IMR-90 (cell line): ENCODE results near the gene POLR2M. TPM values are rescaled to one million over a fixed set of nuclear protein-coding genes. Genes with fewer than 3 reads are reported as not detected.

ENCODE experiments used
- ATAC-seq: fragments of 200-7000 bp; cut with Tn5 transposase; 2 replicates; pipeline ENCODE4 v1.9.1; 2020; ENCODE audit warnings: low read depth, mild to moderate bottlenecking, moderate library complexity
- BruUV-seq: library from RNA; stranded (reverse); fragments of 400-500 nt; replicated peaks from 2 replicates; lab custom pipeline; 2021; lab: Mats Ljungman, UMichigan
- CTCF ChIA-PET: fragments of 300-600 bp; formaldehyde crosslinking; extraction: SDS; loops from one replicate; lab custom pipeline; 2021; ENCODE audit warnings: antibody characterized with exemption; lab: Yijun Ruan, JAX
- POLR2A ChIA-PET: fragments of 300-600 bp; sonication (Branson Sonifier 250); formaldehyde crosslinking; loops from one replicate; lab custom pipeline; 2022; ENCODE audit warnings: antibody characterized with exemption; ENCODE audit not compliant: unreplicated experiment; lab: Charles Lee
- DNase-seq: peaks from one replicate; pipeline ENCODE4 v3.0.0; 2013
- H2AFZ ChIP-seq: replicated peaks from 2 replicates; pipeline ENCODE3; 2013; ENCODE audit warnings: low read length, mild to moderate bottlenecking; ENCODE audit not compliant: poor library complexity
- H2AK5ac ChIP-seq: 2 replicates; pipeline ENCODE4 v1.6.1; 2013; ENCODE audit warnings: low read depth, low read length, inconsistent platforms
- H2AK9ac ChIP-seq: replicated peaks from 2 replicates; pipeline ENCODE3; 2013; ENCODE audit warnings: mild to moderate bottlenecking, low read depth, low read length, moderate library complexity; ENCODE audit not compliant: poor library complexity
- H2BK120ac ChIP-seq: 2 replicates; pipeline ENCODE4 v1.6.1; 2013; ENCODE audit warnings: low read depth, low read length, inconsistent platforms
- H2BK15ac ChIP-seq: 3 replicates; pipeline ENCODE4 v1.6.1; 2013; ENCODE audit warnings: low read depth, low read length, inconsistent platforms
- H2BK20ac ChIP-seq: 2 replicates; pipeline ENCODE4 v1.6.1; 2013; ENCODE audit warnings: low read depth, mild to moderate bottlenecking, inconsistent platforms, low read length, moderate library complexity
- H2BK5ac ChIP-seq: 2 replicates; pipeline ENCODE4 v1.6.1; 2013; ENCODE audit warnings: mild to moderate bottlenecking, low read depth, low read length, inconsistent platforms; ENCODE audit not compliant: poor library complexity, severe bottlenecking
- H3K14ac ChIP-seq: replicated peaks from 2 replicates; pipeline ENCODE4 v1.6.1; 2013; ENCODE audit warnings: low read depth, low read length, inconsistent platforms
- H3K18ac ChIP-seq: 2 replicates; pipeline ENCODE4 v1.6.1; 2013; ENCODE audit warnings: low read depth, low read length, control low read depth
- H3K23ac ChIP-seq: 2 replicates; pipeline ENCODE4 v1.6.1; 2013; ENCODE audit warnings: low read depth, low read length, inconsistent platforms
- H3K27ac ChIP-seq: 2 replicates; pipeline ENCODE4 v1.5.1; 2013; ENCODE audit warnings: mild to moderate bottlenecking, control low read depth, low read length; ENCODE audit not compliant: insufficient read depth
- H3K27me3 ChIP-seq: 2 replicates; pipeline ENCODE4 v1.6.1; 2013; ENCODE audit warnings: low read length; ENCODE audit not compliant: control insufficient read depth, insufficient read depth
- H3K36me3 ChIP-seq: 2 replicates; pipeline ENCODE4 v1.6.1; 2013; ENCODE audit warnings: low read length, mixed read lengths; ENCODE audit not compliant: control insufficient read depth, insufficient read depth
- H3K4ac ChIP-seq: 2 replicates; pipeline ENCODE4 v1.6.1; 2013; ENCODE audit warnings: low read depth, low read length, inconsistent platforms
- H3K4me1 ChIP-seq: 2 replicates; pipeline ENCODE4 v1.6.1; 2013; ENCODE audit warnings: low read length, mixed read lengths; ENCODE audit not compliant: control insufficient read depth, insufficient read depth
- H3K4me2 ChIP-seq: 2 replicates; pipeline ENCODE4 v1.6.1; 2013; ENCODE audit warnings: low read depth, mild to moderate bottlenecking, control low read depth, low read length, moderate library complexity
- H3K4me3 ChIP-seq: 2 replicates; pipeline ENCODE4 v1.5.1; 2013; ENCODE audit warnings: low read depth, mild to moderate bottlenecking, control low read depth, low read length, moderate library complexity; ENCODE audit not compliant: insufficient read depth
- H3K56ac ChIP-seq: 2 replicates; pipeline ENCODE4 v1.6.1; 2013; ENCODE audit warnings: low read length, inconsistent platforms; ENCODE audit not compliant: insufficient read depth; ENCODE audit errors: extremely low read depth
- H3K79me1 ChIP-seq, 2 experiments: 2 replicates each; pipeline ENCODE4 v1.6.1; 2013; ENCODE audit warnings: low read length in 2 of 2, inconsistent platforms in 1 of 2, low read depth in 1 of 2
- H3K9ac ChIP-seq: 2 replicates; pipeline ENCODE4 v1.6.1; 2013; ENCODE audit warnings: low read depth, low read length, control low read depth
- H3K9me1 ChIP-seq: 2 replicates; pipeline ENCODE4 v1.6.1; 2013; ENCODE audit warnings: low read length, inconsistent platforms; ENCODE audit not compliant: insufficient read depth
- H3K9me3 ChIP-seq: 2 replicates; pipeline ENCODE4 v1.6.1; 2013; ENCODE audit warnings: low read length; ENCODE audit not compliant: control insufficient read depth, insufficient read depth
- H4K20me1 ChIP-seq: 2 replicates; pipeline ENCODE4 v1.6.1; 2013; ENCODE audit warnings: low read length, inconsistent platforms; ENCODE audit not compliant: insufficient read depth
- H4K5ac ChIP-seq: 2 replicates; pipeline ENCODE4 v1.6.1; 2013; ENCODE audit warnings: mild to moderate bottlenecking, low read depth, low read length, control low read depth
- H4K8ac ChIP-seq, 2 experiments: 2 replicates each; pipeline ENCODE4 v1.6.1; 2013; ENCODE audit warnings: low read depth in 2 of 2, low read length in 2 of 2, control low read depth in 1 of 2, inconsistent platforms in 1 of 2
- H4K91ac ChIP-seq: 2 replicates; pipeline ENCODE4 v1.6.1; 2013; ENCODE audit warnings: low read depth, low read length, inconsistent platforms; ENCODE audit not compliant: insufficient read depth
- CEBPB ChIP-seq: IDR thresholded peaks from 2 replicates; pipeline ENCODE4 v1.6.1; 2012; ENCODE audit warnings: low read depth, low read length, improper control_type of control experiment
- CTCF ChIP-seq: conservative IDR thresholded peaks from 2 replicates; pipeline ENCODE4 v1.5.1; 2012; ENCODE audit warnings: mild to moderate bottlenecking, low read depth, low read length, improper control_type of control experiment
- FOS ChIP-seq: fragments of 150-350 bp; IDR thresholded peaks from 2 replicates; pipeline ENCODE4 v1.6.1; 2016; ENCODE audit warnings: low read depth, low read length
- MXI1 ChIP-seq: IDR thresholded peaks from 2 replicates; pipeline ENCODE4 v1.6.1; 2012; ENCODE audit warnings: low read depth, mild to moderate bottlenecking, low read length, moderate library complexity, borderline replicate concordance
- POLR2A ChIP-seq: IDR thresholded peaks from 2 replicates; pipeline ENCODE4 v1.6.1; 2012; ENCODE audit warnings: mild to moderate bottlenecking, low read depth, low read length
- SMC3 ChIP-seq: fragments of 150-350 bp; IDR thresholded peaks from 2 replicates; pipeline ENCODE4 v1.6.1; 2016; ENCODE audit warnings: low read depth, mild to moderate bottlenecking, antibody characterized with exemption, low read length, moderate library complexity
- WGBS, 2 experiments: methylation state at CpG; one replicate each; pipeline versions ENCODE4 v1.1.5 to v1.1.7; 2013; ENCODE audit warnings: missing lambda C conversion rate in 2 of 2; ENCODE audit not compliant: insufficient read length in 1 of 2; ENCODE audit errors: extremely low coverage in 2 of 2; 5-methylcytosine and 5-hydroxymethylcytosine counted together
- dilution Hi-C: fragments of 300-500 bp; cut with HindIII; formaldehyde crosslinking; loops from one replicate; pipeline ENCODE4 v1.14.3; 2018; ENCODE audit warnings: low sequenced_read_pairs; ENCODE audit not compliant: unreplicated experiment
- in situ Hi-C: fragments of 300-500 bp; cut with MboI; formaldehyde crosslinking; loops from 3 replicates; pipeline ENCODE4 v1.14.3; 2019; ENCODE audit warnings: low sequenced_read_pairs, inconsistent platforms, mixed read lengths
- intact Hi-C: fragments of 100-400 bp; cut with micrococcal nuclease; formaldehyde crosslinking; loops from 2 replicates; pipeline ENCODE4 v1.10.0; 2022
- polyA plus RNA-seq, 3 experiments: library from polyadenylated mRNA; depleted of rRNA; stranded (reverse); fragments of >200 nt; gene quantifications; 2 replicates each; pipeline ENCODE4 v1.2.3, GENCODE V29; 2012; ENCODE audit warnings: low replicate concordance in 1 of 3
- total RNA-seq: library from RNA; depleted of rRNA; stranded (reverse); fragments of >200 nt; gene quantifications from 2 replicates; pipeline ENCODE4 v1.2.3, GENCODE V29; 2012

Gene POLR2M
- total and polyA plus RNA-seq, 2 of the 4 experiments (the other 2 are of a cell fraction), result 60.8 to 117 TPM

DNA sequence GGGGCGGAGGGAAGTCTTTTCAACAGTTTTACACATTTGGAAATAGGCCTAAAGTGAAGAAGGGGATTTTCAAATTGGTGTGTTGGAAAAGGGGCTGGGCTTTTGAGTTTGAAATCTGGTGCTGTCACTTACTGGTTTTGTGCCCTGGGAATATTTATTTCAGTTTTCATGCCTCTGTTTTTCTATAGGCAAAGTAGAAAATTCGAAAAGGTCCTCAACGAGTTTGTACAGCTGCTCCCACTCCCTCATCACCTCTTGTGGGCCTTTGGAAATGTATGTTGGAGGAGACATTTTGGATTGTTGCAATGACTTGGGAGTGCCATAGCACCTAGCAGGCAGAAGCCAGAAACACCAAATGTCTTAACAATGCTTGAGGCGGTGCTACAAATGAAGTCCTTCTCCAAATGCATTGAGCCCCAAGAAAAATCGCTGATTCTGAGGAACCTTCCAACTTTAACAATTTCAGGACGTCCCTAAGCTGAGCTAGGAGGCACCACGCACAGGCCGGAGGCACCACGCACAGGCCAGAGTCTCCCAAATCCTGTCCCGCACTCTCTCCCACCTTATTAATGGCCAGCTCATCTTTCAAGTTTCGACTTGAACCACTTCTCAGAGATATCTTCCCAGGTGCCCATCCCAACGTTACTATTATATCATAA lies 639 bp upstream of the POLR2M start:
- intact Hi-C loops, result loop anchor here (1.0 to 5.0 kb wide), 2 partner anchors 39 to 149 kb away; no protein-coding TSS in a partner anchor

More for the DNA sequence above, 639 bp upstream of the POLR2M start:
- H3K9me1 ChIP-seq, result peaks cover 5% of the 10 kb centered on the region
- 0 out of 2 replicates have a peak overlapping the region, but pooled peaks have one; percentile 47 for H2BK20ac ChIP-seq
- peak overlapping the region; percentile 80 to 92 for H4K8ac ChIP-seq
- BruUV-seq, result no TSS peak
- peak overlapping the region; percentile 53 for H2AK9ac ChIP-seq
- peak overlapping the region; percentile 71 for H2BK5ac ChIP-seq
- peak overlapping the region; percentile 24 for H2BK120ac ChIP-seq
- H3K4me1 ChIP-seq, result no peaks in the 10 kb centered on the region
- peak overlapping the region; percentile 49 for H3K14ac ChIP-seq
- H3K23ac ChIP-seq, result no peak overlapping the region
- H3K9ac ChIP-seq, result peak overlapping the region; percentile 3; the same call in 1 of the 2 replicates
- H3K18ac ChIP-seq, result peak overlapping the region; percentile 38
- H3K4ac ChIP-seq, result peak overlapping the region; percentile 48
- TF ChIP-seq CTCF, result no peak
- no peak for TF ChIP-seq FOS
- TF ChIP-seq CEBPB, result no peak
- no peak for TF ChIP-seq POLR2A
- no peak for TF ChIP-seq MXI1
- no peak for TF ChIP-seq SMC3
- 100% methylated on average over 5 of the region's 12 CpGs; no CpG with 5 or more reads in 1 of the 2 experiments for WGBS, 2 experiments
- no peak overlapping the region for H3K56ac ChIP-seq
- ATAC-seq (no peak; the same call in 1 of the 2 replicates), DNase-seq (no peak)
- dilution Hi-C loops, result no loop called here
- peak overlapping the region; percentile 25; the same call in 1 of the 2 replicates for H2AK5ac ChIP-seq
- no peaks in the 10 kb centered on the region for H3K9me3 ChIP-seq
- POLR2A ChIA-PET, result no interaction called here
- H4K20me1 ChIP-seq, result no peaks in the 10 kb centered on the region
- peak overlapping the region; percentile 20; the same call in 1 of the 2 replicates for H4K91ac ChIP-seq
- peaks cover 13 to 27% of the 10 kb centered on the region in 2 experiments for H3K79me1 ChIP-seq
- in situ Hi-C loops, result no loop called here
- peak overlapping the region; percentile 60 for H3K4me2 ChIP-seq
- peaks cover 8% of the 10 kb centered on the region for H3K36me3 ChIP-seq
- H4K5ac ChIP-seq, result peak overlapping the region; percentile 38
- H3K27me3 ChIP-seq, result no peaks in the 10 kb centered on the region
- peak overlapping the region; percentile 95 for H3K4me3 ChIP-seq
- CTCF ChIA-PET, result no interaction called here
- H2BK15ac ChIP-seq, result peak overlapping the region; percentile 10; the same call in 1 of the 3 replicates
- H2AFZ ChIP-seq, result peak overlapping the region; percentile 95
- peak overlapping the region; percentile 19; the same call in 1 of the 2 replicates for H3K27ac ChIP-seq
